HG02759 (cell line): ENCODE measurements around the gene FAM168B.

Experiments
- ATAC-seq: cut with Tn5 transposase; IDR thresholded peaks from one replicate; pipeline ENCODE4 v1.9.1; 2021; ENCODE audit warnings: mild to moderate bottlenecking, moderate library complexity; ENCODE audit not compliant: unreplicated experiment

The FAM168B gene

DNA sequence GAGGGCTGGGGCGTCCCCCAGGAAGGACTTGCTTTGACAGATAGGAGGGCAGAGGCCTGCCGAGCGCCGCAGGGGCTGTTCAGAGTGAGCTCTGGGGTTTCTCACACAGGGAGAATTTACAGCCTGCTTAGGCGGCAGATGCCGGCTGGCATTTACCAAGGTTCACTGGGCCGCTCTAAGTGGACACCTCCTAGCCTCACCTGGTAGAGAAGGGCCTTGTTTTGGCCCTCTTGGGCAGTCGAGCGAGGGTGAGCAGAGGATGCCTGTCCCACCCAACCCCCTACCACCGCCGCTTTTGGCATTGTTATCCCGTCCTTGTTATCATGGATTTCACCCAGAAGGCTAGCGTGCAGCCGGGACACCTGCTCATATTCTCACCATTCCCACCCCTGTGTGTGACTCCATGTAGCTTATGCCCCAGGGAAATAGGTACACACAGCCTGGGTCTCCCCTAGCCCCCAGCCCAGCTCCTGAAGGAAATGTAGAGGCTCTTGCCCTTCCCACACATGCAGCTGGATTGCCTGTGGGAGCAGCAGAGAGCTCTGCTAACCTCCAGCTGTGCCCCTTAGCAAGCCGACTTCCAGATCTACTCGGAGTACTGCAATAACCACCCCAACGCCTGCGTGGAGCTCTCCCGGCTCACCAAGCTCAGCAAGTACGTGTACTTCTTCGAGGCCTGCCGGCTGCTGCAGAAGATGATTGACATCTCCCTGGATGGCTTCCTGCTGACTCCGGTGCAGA, 52.4 kb downstream of the FAM168B start:
- ATAC-seq = peak; percentile 5

DNA sequence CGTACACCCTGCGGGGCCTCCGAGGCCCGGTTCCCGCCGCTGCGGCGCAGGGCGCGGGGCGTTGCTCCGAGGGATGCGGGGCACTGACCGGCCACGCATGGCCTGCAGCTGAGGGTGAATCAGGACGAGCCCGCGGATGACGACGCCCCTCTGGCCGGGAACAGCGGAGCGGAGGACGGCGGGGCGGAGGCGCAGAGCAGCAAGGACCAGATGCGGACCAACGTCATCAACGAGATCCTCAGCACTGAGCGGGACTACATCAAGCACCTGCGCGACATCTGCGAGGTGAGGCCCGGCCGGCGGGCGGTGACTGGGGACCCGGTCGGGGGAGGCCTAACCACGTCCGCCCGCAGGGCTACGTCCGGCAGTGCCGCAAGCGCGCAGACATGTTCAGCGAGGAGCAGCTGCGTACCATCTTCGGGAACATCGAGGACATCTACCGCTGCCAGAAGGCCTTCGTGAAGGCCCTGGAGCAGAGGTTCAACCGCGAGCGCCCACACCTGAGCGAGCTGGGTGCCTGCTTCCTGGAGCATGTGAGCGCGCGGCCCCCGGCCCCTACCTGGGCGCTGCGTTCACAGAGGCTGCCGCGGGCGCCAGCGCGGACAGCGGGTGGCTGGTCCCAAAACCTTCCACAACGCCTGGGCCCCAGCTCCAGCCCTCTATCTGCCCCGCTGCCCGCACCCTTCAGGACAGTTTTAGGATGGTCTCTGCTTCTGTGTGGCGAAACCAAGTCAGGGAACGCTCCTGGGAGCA, 53.2 kb downstream of the FAM168B start:
- peak; percentile 53 for ATAC-seq

DNA sequence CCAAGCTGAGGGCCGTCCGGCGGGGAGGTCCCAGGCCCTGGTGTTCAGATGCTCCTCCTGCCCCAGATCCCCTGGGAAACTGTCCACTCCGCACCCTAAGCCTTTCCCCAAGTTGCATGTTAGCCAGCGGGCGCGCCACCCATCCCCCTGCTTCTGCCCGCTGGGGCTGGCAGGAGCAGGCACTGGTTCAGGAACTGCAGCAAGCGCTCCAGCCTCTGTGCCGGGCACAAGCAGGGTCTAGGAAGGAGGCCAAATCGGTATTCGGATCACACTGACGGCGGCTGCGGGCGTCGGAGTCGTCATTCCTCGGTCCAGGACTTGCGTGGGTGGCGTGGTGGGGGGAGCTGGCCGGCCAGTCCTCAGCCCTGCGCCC, 53.7 kb downstream of the FAM168B start:
- no peak for ATAC-seq

DNA sequence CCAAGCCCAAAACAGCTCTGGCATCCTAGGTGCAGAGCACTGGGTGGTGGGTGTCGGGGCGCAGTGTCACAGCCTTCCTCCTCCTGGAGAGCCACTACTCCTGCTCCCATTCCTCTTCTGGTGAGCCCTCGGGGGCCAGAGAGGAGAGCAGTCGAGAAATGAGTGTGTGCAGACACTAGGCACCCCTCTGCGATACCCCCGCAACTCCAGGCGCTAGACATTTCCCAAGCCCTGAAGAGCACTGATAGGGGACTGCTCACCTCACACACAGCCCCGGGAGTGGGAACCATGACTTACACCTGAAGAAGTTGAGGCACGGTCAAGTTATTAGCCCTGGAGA, 54.2 kb downstream of the FAM168B start:
- ATAC-seq = no peak

DNA sequence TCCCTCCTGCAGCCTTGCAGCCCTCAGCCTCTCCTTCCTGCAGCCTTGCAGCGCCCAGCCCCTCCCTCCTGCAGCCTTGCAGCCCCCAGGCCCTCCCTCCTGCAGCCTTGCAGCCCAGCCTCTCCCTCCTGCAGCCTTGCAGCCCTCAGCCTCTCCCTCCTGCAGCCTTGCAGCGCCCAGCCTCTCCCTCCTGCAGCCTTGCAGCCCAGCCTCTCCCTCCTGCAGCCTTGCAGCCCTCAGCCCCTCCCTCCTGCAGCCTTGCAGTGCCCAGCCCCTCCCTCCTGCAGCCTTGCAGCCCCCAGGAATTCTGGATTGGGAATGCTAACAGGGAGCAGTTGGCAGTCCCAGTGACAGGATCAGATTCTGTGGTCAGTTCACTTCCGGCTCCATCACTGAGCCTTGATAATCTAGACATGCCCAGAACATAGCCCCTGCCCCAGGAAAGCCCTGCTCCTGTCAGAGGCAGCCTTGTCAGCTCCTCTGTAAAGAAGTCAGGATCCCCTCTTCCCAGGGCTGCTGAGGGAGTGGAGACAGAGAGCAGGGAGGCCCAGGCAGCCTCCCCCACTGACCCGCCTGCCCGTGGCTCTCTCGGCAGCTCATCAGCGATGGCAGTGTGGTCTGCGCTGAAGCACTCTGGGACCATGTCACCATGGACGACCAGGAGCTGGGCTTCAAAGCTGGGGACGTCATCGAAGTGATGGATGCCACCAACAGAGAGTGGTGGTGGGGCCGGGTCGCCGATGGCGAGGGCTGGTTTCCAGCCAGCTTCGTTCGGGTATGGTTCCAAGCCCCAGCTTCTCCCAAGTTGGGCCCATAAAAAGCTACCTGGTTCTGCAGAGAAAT, 54.8 kb downstream of the FAM168B start:
- no peak for ATAC-seq

DNA sequence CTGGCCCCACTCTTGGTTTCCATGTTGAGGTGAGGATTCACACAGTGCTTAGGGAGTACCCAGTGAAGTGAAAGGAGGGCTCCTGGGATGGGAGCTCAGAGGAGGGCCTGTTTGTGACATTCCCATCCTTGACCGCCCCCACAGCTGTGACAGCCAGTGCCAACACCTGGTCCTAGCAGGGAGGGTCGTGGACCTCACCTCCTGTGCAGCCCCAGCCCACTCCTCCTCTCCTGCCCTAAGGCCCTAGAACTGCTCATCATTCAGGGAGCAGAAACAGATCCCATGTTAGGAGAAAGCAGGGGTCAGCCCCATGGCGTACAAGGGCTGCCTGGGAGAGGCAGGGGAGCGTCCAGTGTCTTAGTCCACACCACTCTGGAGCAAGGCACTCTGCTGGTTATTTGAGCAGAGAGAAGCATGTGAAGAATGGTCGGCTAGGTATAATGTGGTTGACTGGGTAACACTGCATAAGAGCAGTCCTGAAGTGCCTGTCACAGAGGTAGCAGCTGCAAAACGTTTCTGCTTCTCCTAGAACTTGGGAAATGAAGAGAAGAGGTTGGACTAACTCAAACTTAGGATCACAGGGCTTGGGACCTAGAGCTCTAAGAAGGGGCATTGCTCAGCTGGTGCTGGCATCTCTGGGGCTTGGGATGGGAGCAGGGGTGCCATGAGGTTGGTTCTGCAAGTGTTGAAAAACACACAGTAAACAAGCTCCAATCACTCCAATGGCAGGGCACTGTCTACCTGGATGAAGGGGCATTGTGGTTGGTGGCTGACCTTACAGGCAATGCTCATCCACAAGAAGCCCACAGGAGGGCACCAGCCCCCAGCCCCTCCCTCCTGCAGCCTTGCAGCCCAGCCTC, 55.6 kb downstream of the FAM168B start:
- ATAC-seq = no peak

DNA sequence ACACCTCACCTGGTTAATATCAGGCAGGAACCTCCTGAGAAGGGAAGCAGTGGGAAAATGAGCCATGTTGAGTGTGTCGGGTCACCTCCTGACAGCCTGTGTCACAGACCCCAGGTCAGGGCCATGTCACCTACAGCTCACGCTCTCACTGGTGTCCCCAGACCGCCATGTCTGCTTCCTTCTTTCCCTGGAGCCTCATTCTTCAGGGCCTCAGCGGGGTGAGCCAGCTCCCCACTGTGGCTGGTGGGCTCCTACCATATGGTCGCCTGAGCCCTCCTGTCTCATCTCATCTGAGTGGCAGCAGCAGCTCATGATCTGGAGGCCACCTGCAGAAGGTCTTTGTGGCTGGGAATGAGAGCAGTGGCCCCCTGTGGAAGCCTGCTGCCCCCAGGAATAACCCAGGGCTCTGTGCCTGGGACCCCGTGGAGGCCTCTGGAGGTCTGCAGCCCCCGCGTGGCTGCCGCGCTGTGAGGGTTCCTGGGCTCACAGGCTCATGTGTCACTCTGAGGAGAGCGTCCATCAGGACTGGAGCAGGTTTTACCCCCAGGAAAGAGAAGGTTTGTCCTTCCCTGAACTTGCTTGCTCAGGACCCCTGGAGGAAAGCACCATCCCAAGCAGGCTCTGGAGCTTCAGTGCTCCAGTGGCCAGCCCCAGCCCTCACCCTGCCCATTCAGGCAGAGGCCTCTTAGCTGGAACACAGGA, 56.4 kb downstream of the FAM168B start:
- ATAC-seq = no peak

DNA sequence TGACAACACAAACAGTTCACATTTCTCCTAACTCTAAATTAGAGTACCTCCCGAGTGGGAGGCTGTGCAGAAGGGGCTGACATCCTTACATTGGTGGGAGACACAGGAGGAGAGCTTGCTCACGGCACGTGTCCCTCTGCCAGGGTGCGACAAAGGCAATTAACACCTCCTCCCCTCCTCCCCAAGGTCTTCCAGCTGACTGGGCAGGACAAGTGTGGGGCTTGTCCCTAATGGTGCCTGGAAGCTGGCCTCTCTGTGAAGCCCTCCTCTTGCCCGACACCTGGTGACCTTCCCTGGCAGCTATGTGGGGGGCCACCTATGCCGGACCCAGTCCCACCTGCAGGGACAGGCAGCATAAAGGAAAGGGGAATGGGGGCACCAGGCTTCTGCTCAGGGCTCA, 57.0 kb downstream of the FAM168B start:
- no peak for ATAC-seq

DNA sequence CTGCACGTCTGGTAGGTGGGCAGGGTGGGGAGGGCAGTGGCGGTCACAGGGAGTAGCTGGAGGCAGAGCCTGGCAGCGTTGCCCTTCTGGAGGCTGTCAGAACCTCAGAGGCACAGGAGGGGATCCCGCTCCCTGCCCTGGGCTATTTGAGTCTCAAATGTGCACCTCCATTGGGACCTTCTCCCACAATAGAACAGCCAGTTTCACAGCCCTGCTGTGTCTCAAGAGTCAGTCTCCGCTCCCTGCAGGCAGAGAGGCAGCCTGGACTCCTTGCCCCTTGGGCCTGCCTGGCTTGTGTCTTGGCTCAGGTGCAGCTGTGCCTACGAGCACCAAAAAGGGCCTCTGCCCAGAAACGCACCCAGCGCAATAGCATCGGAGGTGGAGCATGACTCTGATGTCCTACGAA, 57.4 kb downstream of the FAM168B start:
- ATAC-seq = no peak

DNA sequence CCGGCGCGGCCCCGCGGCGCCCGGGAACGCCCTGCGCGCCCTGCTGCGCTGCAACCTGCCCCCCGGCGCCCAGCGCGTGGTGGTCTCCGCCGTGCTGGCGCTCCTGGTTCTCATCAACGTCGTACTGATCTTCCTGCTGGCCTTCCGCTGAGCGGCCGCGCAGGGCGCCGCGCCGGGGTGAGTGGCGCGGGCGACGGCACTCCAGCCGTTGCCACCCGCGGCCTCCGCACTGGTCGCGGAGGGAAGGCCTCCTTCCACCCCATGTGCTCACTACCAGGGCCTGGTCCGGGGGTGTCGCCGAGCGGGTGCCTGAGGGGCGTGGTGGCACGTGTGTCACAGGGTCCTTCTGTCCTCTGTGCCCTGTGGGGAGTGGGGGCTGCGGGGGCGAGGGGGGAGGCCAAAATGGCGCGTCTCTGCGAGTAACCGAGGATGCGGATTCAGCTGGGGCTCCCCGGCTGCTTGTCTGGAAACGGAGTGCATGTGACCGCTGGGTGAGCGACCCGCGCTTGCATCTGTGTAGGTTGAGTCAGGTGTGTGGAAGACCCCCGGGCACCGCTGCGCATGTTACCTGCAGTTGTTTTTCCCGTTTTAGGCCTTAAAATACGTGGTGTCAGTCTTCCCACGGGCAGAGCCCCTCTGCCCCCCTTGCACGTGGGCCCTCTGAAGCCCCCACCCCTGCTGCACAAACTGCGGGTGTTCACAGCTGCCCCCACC, 58.0 kb downstream of the FAM168B start:
- no peak for ATAC-seq

DNA sequence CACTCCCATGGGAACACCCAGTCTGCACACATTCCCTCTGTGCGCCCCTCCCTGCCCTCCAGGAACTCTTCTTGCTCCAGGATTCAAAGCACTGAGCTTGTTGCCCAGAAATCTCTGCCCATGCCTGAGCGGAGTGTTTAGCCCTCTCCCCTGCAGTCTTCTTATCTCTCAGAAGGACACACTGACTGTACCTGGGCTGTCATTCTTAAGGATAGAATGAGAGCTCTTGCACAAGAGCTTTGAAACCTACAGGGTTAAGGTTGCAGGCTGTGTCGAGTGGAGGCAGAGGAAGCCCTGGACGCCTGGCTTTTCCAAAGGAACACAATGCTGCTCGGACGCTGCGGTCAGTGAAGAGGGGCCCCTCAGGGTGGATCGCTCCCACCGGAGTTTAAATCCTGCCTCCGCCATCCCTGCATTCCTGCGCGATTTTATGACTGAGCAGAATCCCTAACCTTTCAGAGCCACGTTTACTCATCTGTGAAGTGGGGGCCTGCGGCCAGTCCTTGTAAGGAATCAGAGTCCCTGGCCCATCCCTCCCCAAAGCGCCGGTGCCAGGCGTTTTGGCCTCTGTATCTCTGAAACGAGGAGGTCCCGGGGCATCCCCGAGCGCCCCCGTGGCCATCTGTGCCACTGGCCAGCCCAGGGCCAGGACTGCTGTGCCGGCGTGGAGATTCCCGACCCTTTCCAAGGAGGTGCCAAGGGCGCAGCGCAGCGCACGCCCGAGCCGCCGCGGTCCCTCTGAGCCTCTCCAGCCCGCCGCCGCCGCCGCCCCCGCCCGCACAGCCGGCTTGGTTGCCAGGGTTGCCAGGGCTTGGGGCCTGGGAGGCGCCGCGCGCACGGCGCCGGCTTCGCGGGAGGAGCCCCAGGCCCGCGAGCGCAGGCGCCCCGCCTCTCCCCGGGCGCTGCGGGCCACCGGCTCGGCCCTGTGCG, 58.9 kb downstream of the FAM168B start:
- ATAC-seq = no peak

DNA sequence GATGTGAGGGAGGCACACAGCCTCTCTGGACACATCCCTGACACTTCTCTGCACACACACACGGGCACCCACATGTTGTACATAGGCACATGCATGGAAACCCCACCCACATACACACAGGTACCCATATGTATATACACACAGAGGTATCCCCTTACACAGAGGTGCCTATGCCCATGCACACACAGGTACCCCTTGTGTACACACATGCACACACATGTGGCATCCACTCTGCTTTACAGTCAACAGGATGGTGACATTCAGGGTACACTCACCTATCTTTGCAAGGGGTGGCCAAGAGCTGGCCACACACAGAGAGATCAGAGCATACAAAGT, 59.5 kb downstream of the FAM168B start:
- ATAC-seq = no peak

DNA sequence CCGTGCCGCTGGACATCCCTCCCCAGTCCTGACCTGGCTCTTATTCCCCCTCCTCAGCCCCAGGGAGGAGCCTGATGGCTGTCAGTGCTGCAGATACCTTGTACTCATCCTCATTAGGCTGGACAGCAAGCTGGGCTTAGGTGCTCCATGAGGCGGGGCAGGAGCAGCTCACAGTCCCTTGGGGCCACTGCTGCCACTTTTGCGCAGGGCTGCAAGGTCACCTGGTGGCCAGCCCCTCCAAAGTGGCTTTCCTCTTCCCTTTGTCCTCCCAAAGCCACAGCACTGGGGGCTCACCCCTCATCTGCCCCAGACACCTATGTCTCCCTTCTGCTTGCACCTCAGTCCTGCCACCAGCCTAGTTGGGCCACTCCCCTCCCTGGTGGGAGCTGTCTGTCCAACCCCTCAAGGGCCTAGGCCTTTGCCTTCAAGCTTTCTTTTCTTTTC, 60.8 kb downstream of the FAM168B start:
- no peak for ATAC-seq

DNA sequence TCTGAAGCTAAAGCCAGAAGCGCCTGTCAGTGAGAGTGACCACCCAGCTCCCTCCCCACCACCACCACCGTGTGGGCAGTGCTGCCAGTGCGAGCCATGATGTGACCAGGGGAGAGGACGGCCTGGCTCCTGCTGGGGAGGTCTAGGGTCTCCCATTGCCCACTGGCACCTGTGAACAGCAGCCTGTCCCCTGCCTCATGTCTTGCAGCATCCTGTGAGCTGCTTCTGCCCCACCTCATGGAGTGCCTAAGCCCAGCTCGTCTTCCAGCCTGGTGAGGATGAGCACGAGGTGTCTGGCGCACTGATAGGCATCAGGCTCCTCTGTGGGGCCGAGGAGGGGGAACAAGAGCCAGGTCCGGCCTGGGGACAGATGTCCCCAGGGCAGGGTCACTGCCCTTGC, 61.4 kb downstream of the FAM168B start:
- ATAC-seq = no peak

DNA sequence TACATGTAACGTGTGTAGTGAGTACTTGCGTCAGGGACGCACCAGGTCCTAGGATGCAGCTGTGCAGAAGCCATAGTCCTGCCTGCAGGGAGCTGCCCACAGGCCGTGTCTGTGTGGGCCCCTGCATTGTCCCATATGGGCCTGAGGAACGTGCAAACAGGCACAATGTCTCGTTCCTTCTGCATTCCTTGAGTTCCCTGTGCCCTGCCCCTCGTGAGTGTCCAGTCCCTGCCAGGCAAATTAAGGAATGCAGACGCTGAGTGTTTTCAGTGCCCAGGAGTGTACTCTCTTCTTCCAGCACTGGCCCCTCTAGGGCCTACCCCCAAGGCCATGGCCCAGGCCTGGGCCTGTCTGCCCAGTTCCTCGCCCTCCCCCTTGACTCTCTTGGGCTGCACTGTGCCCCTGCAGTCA, 61.8 kb downstream of the FAM168B start:
- no peak for ATAC-seq

DNA sequence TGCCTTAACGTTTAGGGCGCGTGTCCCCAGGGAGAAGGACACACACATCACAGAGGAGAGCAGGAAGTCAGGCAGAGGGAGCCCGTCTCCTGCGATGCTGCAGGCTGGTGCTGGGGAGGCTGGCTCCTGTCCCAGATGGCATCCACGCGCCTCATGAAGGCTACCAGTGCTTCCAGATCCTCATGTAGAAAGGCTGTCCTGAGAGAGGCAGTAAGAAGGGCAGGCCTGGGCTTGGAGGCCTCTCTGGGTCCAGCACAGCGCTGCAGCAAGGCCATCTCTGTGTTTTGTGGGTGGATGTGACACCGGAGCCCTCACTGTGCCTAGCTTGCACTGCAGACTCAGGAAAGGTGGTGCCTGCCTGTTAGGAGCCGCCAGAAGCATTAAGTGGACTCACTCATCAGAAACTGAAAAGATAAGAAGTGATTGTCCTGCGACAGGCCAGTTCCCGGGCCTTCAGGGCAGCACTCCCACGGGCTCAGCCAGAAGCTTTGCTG, 62.7 kb downstream of the FAM168B start:
- ATAC-seq = no peak

DNA sequence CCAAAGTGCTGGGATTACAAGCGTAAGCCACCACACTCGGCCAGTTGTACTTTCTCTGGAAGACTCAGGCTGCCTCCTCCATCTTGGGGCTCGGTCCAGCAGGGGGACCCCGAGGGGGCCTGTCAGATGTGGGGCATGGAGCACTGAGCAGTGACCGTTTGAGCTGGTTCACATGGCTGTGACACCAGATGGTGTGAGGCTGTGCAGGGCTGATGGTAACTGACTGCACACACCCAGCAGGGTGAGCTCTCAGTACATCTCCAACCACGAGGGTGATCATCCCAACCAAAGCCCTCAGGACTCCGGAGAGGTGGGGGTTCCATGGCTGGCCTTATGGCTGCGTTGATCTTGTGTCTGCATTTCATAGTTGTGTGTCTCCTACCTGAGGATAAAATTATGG, 63.4 kb downstream of the FAM168B start:
- no peak for ATAC-seq
